ENCODE data around the gene FBLN1. TPM values are rescaled to one million over a fixed set of nuclear protein-coding genes. Genes with fewer than 3 reads are reported as not detected.
"Not testable (repeated sequence)": the region's sequence is repeated elsewhere in the genome, so short reads cannot be mapped to it uniquely, and the experiment has no call there.

Gene FBLN1
- total RNA-seq, 4 donors from 2014 or later, result 33.7 to 546 (median 86.3) TPM

DNA sequence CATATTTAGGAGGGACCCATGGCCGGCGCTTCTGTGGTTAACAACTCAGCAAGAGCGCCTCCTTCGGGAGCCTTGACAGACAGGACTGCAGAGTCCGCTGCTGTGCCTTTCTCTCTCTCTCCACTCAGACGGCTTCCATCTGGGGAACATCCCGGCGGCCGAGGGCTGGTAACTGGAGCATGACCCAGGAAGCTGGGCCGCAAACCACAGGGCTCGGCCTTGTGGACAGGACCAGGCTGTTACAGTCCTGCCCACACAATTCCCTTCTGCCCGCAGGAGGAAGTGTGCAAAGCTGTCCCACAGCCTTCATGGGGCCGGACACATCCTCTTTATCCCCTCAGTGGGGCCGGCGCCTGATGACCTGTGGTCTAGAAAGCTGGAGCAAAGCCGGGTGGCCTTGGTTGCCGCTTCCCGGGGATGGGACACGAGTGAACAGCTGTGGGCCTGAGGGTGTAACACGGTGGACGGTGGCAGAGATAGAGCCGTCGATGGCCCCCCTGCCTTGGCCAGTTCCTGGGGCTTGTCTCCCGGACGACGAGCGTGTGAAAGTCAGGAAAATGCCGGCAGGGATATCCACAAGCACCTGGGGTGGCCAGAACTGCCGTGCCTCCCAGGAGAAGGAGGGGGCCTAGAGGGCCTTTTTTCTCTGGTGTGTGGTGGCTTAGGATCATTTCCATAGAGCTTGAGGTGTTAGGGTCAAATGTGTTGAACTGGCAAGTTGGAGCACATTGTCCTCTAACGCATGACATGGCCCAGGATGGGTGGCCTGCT, 50.1 kb downstream of the FBLN1 start:
- intact Hi-C loops (cut with DNase I), result no loop called here
- Histone ChIP-seq H3K4me1 (peaks cover 58 to 71% (median 64%) of the 10 kb centered on the region in 3 donors), H3K36me3 (peaks cover 0 to 16% (median 2%) of the 10 kb centered on the region in 3 donors), H3K4me3 (peak overlapping the region in 1 of 4 donors; percentile 3), H3K27ac (peak overlapping the region; percentile 87 to 96 (median 94)), H3K27me3 (no peaks in the 10 kb centered on the region), H3K9me3 (no peaks in the 10 kb centered on the region)
- DNase-seq, result no peak
- 41 to 50% methylated on average over 15 to 18 of the region's 30 CpGs for WGBS, 2 donors
- TF ChIP-seq POLR2A (IDR thresholded peaks at IDR 0.05), result no peak
- TF ChIP-seq CTCF (IDR thresholded peaks at IDR 0.05), result peak in 3 of 6 experiments; percentile 19 to 34 (median 23)

DNA sequence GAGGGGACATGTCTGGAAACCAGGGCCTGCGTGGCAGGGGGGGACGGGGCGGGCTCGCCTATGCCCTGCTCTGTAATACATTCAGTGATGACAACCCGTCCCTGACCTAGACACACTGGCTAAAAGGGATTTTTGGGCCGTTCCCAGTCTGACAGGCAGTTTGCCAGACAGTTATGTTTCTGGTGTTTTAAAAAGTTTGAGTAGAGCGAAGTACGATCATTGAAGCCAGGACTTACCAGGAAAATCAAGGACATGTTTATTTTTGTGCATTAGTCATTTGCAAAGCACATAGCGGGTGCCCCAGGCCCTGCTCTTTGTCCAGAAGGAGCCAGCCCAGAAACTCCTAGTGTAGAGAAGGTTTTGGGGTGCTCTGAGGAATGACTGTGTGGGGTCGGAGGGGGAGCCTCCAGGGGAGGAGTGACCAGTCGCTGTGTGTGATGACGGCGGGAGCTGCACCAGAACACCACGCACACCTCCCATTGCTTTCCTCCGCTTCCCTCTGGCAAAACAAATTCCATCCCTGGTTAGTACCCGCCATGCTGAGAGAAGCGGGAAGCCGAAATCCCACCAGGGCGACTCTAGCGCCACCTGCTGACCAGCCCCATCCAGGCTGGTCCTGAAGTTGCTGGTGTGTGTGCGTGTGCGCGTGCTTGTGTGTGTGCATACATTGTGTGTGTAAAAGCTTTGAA, 50.8 kb downstream of the FBLN1 start:
- 23 to 32% methylated on average over 11 to 14 of the region's 23 CpGs for WGBS, 2 donors
- intact Hi-C loops (cut with DNase I), result no loop called here

GRCh38 chr22:45554040-45554406, 51.3 kb downstream of the FBLN1 start:
- Histone ChIP-seq H3K9me3 (peaks cover 0 to under 1% (median 0%) of the 10 kb centered on the region in 3 donors), H3K36me3 (peaks cover 0 to 19% (median 0%) of the 10 kb centered on the region in 3 donors), H3K4me1 (peaks cover 51 to 58% (median 55%) of the 10 kb centered on the region in 3 donors), H3K27ac (peak overlapping the region; percentile 87 to 96 (median 94)), H3K4me3 (peak overlapping the region in 2 of 4 donors; percentile 20 to 45), H3K27me3 (no peaks in the 10 kb centered on the region)
- no peak for DNase-seq
- TF ChIP-seq POLR2A (IDR thresholded peaks at IDR 0.05), result no peak
- TF ChIP-seq CTCF (IDR thresholded peaks at IDR 0.05), result no peak
- WGBS, 2 donors, result 0 to 30% methylated on average over 1 to 2 of the region's 16 CpGs
- intact Hi-C loops (cut with DNase I), result no loop called here

More for the DNA sequence above, 50.8 kb downstream of the FBLN1 start:
- no peak for DNase-seq
- Histone ChIP-seq H3K4me1 (peaks cover 57 to 64% (median 60%) of the 10 kb centered on the region in 3 donors), H3K9me3 (no peaks in the 10 kb centered on the region), H3K4me3 (peak overlapping the region in 2 of 4 donors; percentile 20 to 45), H3K27ac (peak overlapping the region; percentile 87 to 96 (median 94)), H3K27me3 (no peaks in the 10 kb centered on the region), H3K36me3 (peaks cover 0 to 16% (median 0%) of the 10 kb centered on the region in 3 donors)
- TF ChIP-seq POLR2A (IDR thresholded peaks at IDR 0.05) (no peak), CTCF (IDR thresholded peaks at IDR 0.05) (peak; percentile 53 to 97 (median 92))

DNA sequence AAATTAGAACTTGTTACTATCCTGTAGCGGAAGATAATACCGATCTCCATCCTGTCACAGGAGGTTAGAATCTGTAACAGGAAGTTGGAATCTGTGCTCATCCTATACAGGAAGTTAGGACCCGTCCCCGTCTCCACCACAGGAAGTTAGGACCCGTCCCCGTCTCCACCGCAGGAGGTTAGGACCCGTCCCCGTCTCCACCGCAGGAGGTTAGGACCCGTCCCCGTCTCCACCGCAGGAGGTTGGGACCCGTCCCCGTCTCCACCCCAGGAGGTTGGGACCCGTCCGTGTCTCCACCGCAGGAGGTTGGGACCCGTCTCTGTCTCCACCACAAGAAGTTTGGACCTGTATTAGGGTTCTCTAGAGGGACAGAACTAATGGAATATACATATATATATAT, 52.2 kb downstream of the FBLN1 start:
- 80 to 92% methylated on average over 6 to 7 of the region's 19 CpGs for WGBS, 2 donors
- H3K4me1 ChIP-seq, result peaks cover 43 to 50% (median 47%) of the 10 kb centered on the region in 3 donors
- no peak overlapping the region for H3K4me3 ChIP-seq
- no peak for DNase-seq
- intact Hi-C loops (cut with DNase I), result no loop called here
- H3K27me3 ChIP-seq, result no peaks in the 10 kb centered on the region
- TF ChIP-seq CTCF (IDR thresholded peaks at IDR 0.05), result no peak
- no peak for TF ChIP-seq POLR2A (IDR thresholded peaks at IDR 0.05)
- H3K27ac ChIP-seq, result peak overlapping the region; percentile 87 to 96 (median 94)
- peaks cover 0 to 28% (median 0%) of the 10 kb centered on the region in 3 donors for H3K36me3 ChIP-seq
- H3K9me3 ChIP-seq, result peaks cover 0 to 7% (median 0%) of the 10 kb centered on the region in 3 donors

GRCh38 chr22:45557926-45558325, 55.2 kb downstream of the FBLN1 start:
- Histone ChIP-seq H3K9me3 (peaks cover 0 to 17% (median 0%) of the 10 kb centered on the region in 3 donors), H3K36me3 (peaks cover 0 to 39% (median 0%) of the 10 kb centered on the region in 3 donors), H3K4me1 (peaks cover 14 to 19% (median 17%) of the 10 kb centered on the region in 3 donors)
- DNase-seq; intact Hi-C loops (cut with DNase I); H3K4me3 ChIP-seq; H3K27ac ChIP-seq; H3K27me3 ChIP-seq: not testable (repeated sequence)
- 74 to 84% methylated on average over 5 to 6 of the region's 7 CpGs for WGBS, 2 donors

DNA sequence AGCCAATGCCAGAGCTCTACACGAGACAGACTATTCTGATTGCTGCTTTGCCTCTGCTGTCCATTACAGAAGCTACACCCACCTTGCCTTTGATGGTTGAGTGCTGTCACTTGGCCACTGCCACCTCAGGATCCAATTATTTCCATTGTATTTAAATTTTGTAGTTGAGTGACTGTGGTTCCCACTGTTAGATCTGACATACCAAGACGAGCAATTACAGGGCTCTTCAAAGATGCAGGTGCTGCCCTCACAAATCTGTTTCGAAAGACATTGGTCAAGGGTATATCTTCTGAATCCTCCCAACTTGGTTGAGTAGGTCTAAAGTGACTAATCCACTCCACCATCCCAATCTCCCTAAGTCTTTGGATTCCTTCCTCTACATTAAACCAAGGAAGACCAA, 57.4 kb downstream of the FBLN1 start:
- DNase-seq; H3K4me3 ChIP-seq; intact Hi-C loops (cut with DNase I); H3K27ac ChIP-seq; H3K4me1 ChIP-seq; H3K27me3 ChIP-seq: not testable (repeated sequence)
- Histone ChIP-seq H3K36me3 (peaks cover 0 to 61% (median 3%) of the 10 kb centered on the region in 3 donors), H3K9me3 (peaks cover 0 to 17% (median 0%) of the 10 kb centered on the region in 3 donors)
- 86 to 90% methylated on average over 3 of the region's 3 CpGs for WGBS, 2 donors

- H3K36me3 ChIP-seq, result peaks cover 0 to 68% (median 4%) of the 10 kb centered on the region in 3 donors
- 94 to 100% methylated on average over 3 to 4 of the region's 4 CpGs for WGBS, 2 donors
- H3K4me3 ChIP-seq; intact Hi-C loops (cut with DNase I); DNase-seq; H3K4me1 ChIP-seq; H3K27me3 ChIP-seq; H3K27ac ChIP-seq: not testable (repeated sequence)
- H3K9me3 ChIP-seq, result peaks cover 0 to 17% (median 0%) of the 10 kb centered on the region in 3 donors
These were observed 58.1 kb downstream of the FBLN1 start for GRCh38 chr22:45560761-45561160.
